ENCODE measurements around the gene JAZF1.

GRCh38 chr7:27914409-27914808, 266.2 kb downstream of the JAZF1 start:
- TF ChIP-seq CTCF (IDR thresholded peaks at IDR 0.05): no peak
- TF ChIP-seq EP300 (IDR thresholded peaks at IDR 0.05): no peak
- TF ChIP-seq POLR2AphosphoS5 (IDR thresholded peaks at IDR 0.05): no peak
